Effector memory CD4-positive, alpha-beta T cell (primary cell): ENCODE data around the gene LMNA.

ENCODE experiments used
- DNase-seq, 3 donors: peaks; one replicate each; pipeline ENCODE4 v3.0.0-alpha.2; 2020
- H3K27ac ChIP-seq: 2 replicates; pipeline ENCODE4 v1.7.0; 2013; ENCODE audit warnings: mild to moderate bottlenecking, low read length, moderate library complexity; ENCODE audit not compliant: insufficient read depth, poor library complexity, severe bottlenecking
- H3K27me3 ChIP-seq: replicated peaks from 2 replicates; pipeline ENCODE4 v1.7.0; 2013; ENCODE audit warnings: mild to moderate bottlenecking, low read length; ENCODE audit not compliant: insufficient read depth, control insufficient read depth, poor library complexity, severe bottlenecking
- H3K36me3 ChIP-seq: 2 replicates; pipeline ENCODE4 v1.7.0; 2013; ENCODE audit warnings: mild to moderate bottlenecking, low read length, moderate library complexity; ENCODE audit not compliant: control insufficient read depth, insufficient read depth
- H3K4me1 ChIP-seq: 2 replicates; pipeline ENCODE4 v1.7.0; 2013; ENCODE audit warnings: low read length, mild to moderate bottlenecking; ENCODE audit not compliant: control insufficient read depth, insufficient read depth, poor library complexity, severe bottlenecking
- H3K4me3 ChIP-seq: 2 replicates; pipeline ENCODE4 v1.7.0; 2013; ENCODE audit warnings: low read length, low read depth, mild to moderate bottlenecking; ENCODE audit not compliant: insufficient read depth, poor library complexity, severe bottlenecking
- H3K9me3 ChIP-seq: 2 replicates; pipeline ENCODE4 v1.7.0; 2013; ENCODE audit warnings: mild to moderate bottlenecking, low read length, moderate library complexity; ENCODE audit not compliant: control insufficient read depth

LMNA gene

GRCh38 chr1:156160743-156161171 is 46.2 kb downstream of the LMNA start:
- Histone ChIP-seq H3K9me3 (no peaks in the 10 kb centered on the region), H3K4me3 (peak overlapping the region; percentile 48), H3K27me3 (no peaks in the 10 kb centered on the region), H3K4me1 (peaks cover 9% of the 10 kb centered on the region), H3K36me3 (no peaks in the 10 kb centered on the region), H3K27ac (no peak overlapping the region)
- DNase-seq = peak; percentile 52 to 65 (median 60)

- no peak overlapping the region for H3K4me3 ChIP-seq
- peaks cover 9% of the 10 kb centered on the region for H3K4me1 ChIP-seq
- no peaks in the 10 kb centered on the region for H3K9me3 ChIP-seq
- H3K27ac ChIP-seq = no peak overlapping the region
- H3K36me3 ChIP-seq = no peaks in the 10 kb centered on the region
- no peak for DNase-seq
- H3K27me3 ChIP-seq = no peaks in the 10 kb centered on the region
These were observed 48.0 kb downstream of the LMNA start for GRCh38 chr1:156162430-156163037.

- DNase-seq = no peak
These were observed 49.2 kb downstream of the LMNA start for GRCh38 chr1:156163712-156164111.

GRCh38 chr1:156164125-156164831 is 49.8 kb downstream of the LMNA start:
- DNase-seq = no peak
- H3K4me3 ChIP-seq = no peak overlapping the region
- no peaks in the 10 kb centered on the region for H3K27me3 ChIP-seq
- H3K36me3 ChIP-seq = no peaks in the 10 kb centered on the region
- no peaks in the 10 kb centered on the region for H3K9me3 ChIP-seq
- peaks cover 9% of the 10 kb centered on the region for H3K4me1 ChIP-seq
- H3K27ac ChIP-seq = no peak overlapping the region

More at GRCh38 chr1:156163712-156164111, 49.2 kb downstream of the LMNA start:
- Histone ChIP-seq H3K36me3 (no peaks in the 10 kb centered on the region), H3K4me1 (peaks cover 9% of the 10 kb centered on the region), H3K27ac (no peak overlapping the region), H3K27me3 (no peaks in the 10 kb centered on the region), H3K4me3 (no peak overlapping the region), H3K9me3 (no peaks in the 10 kb centered on the region)

DNA sequence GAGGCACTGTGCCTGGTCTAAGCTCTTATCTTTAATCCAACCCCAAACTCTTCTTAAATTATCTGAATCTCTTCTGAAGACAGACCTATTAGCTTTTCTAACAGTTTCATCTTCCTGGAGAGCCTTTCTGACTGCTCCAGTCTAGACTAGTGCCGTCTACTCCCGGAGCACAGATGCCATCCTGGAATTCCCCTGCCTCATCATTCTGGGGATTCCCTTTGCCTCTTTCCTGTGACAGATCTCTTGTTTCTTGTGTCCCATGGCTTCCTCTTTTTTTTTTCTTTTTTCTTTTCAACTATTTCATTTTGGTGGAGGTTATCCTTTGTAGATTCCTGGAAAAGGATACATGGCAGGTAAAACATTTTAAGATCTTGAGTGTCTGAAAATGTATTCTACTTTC is 50.6 kb downstream of the LMNA start:
- no peak overlapping the region for H3K27ac ChIP-seq
- H3K4me1 ChIP-seq = peaks cover 9% of the 10 kb centered on the region
- H3K27me3 ChIP-seq = no peaks in the 10 kb centered on the region
- H3K36me3 ChIP-seq = no peaks in the 10 kb centered on the region
- no peak overlapping the region for H3K4me3 ChIP-seq
- DNase-seq = no peak
- no peaks in the 10 kb centered on the region for H3K9me3 ChIP-seq

GRCh38 chr1:156167536-156167935 is 53.0 kb downstream of the LMNA start:
- Histone ChIP-seq H3K4me3 (no peak overlapping the region), H3K36me3 (no peaks in the 10 kb centered on the region), H3K9me3 (no peaks in the 10 kb centered on the region), H3K4me1 (no peaks in the 10 kb centered on the region), H3K27me3 (no peaks in the 10 kb centered on the region), H3K27ac (no peak overlapping the region)
- DNase-seq = no peak

DNA sequence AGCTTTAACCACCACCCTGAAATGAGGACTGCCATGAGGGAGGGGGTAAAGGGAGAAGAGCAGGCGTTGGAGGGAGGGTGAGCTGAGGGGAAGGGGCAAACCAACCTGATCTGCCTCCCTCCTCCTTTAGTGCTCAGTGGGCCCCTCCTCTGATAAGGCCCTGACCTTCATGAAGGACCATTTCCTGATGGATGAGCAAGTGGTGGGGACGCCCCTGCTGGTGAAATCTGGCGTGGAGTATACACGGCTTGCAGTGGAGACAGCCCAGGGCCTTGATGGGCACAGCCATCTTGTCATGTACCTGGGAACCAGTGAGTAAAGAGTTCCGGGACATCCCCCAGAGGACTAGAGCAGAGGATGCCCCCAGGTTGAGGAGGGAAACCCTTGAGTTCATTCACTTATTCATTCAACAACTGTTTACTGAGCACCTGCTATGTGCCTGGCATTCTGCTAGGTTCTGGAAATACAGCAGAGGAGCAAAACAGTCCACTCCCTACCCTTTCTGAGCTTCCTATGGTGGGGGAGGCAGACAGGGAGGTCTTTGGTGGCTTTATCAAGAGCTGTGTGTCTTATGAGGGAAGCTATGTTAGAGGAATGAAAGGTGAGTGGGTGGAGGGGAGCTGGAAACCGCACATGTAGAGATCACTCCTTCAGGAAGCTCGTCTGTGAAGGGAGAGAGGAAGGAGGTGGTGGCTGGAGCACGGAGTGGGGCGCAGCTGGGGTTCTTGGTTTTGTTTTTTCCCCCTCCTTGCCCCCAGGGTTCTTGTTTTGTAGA is 58.4 kb downstream of the LMNA start:
- Histone ChIP-seq H3K4me1 (no peaks in the 10 kb centered on the region), H3K27me3 (no peaks in the 10 kb centered on the region), H3K4me3 (no peak overlapping the region), H3K27ac (no peak overlapping the region), H3K9me3 (no peaks in the 10 kb centered on the region), H3K36me3 (no peaks in the 10 kb centered on the region)
- DNase-seq = no peak

GRCh38 chr1:156176610-156177210 is 62.2 kb downstream of the LMNA start:
- Histone ChIP-seq H3K27ac (no peak overlapping the region), H3K27me3 (no peaks in the 10 kb centered on the region), H3K4me1 (no peaks in the 10 kb centered on the region), H3K36me3 (no peaks in the 10 kb centered on the region), H3K4me3 (no peak overlapping the region), H3K9me3 (no peaks in the 10 kb centered on the region)
- no peak for DNase-seq

DNA sequence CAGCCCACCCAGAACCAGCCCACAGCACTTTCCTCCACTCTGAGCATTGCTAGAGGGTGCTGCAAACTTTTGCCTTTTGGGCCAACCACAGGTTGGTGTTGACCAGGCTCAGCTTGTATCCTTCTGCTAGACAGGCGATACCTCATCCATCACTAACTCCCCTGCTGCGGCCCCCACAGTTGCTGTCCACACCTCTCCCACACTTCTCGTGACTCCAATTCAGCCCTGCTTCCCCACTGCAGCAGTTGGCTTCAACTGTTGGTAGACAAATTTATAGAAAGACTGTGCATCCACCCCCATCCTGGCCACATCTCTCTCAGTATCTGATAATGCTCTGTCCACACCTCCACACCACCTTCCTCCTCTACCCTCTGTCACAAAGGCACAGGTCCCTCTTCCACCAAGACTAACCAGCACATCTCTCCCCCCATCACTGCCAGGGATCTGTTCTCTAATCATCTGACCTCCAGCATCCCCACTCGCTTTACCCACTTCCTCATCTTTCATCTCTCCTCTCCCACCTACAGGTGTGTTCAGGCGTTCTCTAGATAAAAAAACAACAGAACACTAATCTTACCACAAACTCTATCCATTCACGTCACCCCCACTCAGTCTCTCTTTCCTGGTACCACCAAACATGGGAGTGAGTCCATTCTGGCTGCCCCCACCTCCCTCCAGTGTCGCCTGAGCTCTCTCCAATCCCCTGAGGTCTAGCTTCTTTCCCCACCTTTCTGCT is 63.6 kb downstream of the LMNA start:
- H3K36me3 ChIP-seq = no peaks in the 10 kb centered on the region
- no peak for DNase-seq
- H3K4me3 ChIP-seq = no peak overlapping the region
- H3K27ac ChIP-seq = no peak overlapping the region
- H3K9me3 ChIP-seq = no peaks in the 10 kb centered on the region
- no peaks in the 10 kb centered on the region for H3K27me3 ChIP-seq
- no peaks in the 10 kb centered on the region for H3K4me1 ChIP-seq
